ACC112 (cell line): ENCODE measurements around the gene CEP131.
"Not testable (repeated sequence)": the region's sequence is repeated elsewhere in the genome, so short reads cannot be mapped to it uniquely, and the experiment has no call there.

Source experiments
- H2AFZ ChIP-seq: fragments of 200-600 bp; sonication (generic); one replicate; pipeline ENCODE4 v1.6.0; 2017; ENCODE audit warnings: antibody characterized with exemption, low read length; ENCODE audit not compliant: unreplicated experiment
- H3K27ac ChIP-seq: fragments of 200-600 bp; sonication (generic); 2 replicates; pipeline ENCODE4 v1.5.1; 2014; ENCODE audit warnings: low read depth, mild to moderate bottlenecking, antibody characterized with exemption, low read length, moderate library complexity
- H3K27me3 ChIP-seq: fragments of 200-600 bp; sonication (generic); 2 replicates; pipeline ENCODE4 v1.6.1; 2014; ENCODE audit warnings: mild to moderate bottlenecking, antibody characterized with exemption, low read length, moderate library complexity, mixed read lengths; ENCODE audit not compliant: insufficient read depth
- H3K36me3 ChIP-seq: fragments of 200-600 bp; sonication (generic); 2 replicates; pipeline ENCODE4 v1.6.1; 2016; ENCODE audit warnings: mild to moderate bottlenecking, antibody characterized with exemption, low read length, moderate library complexity, mixed read lengths; ENCODE audit not compliant: insufficient read depth
- H3K4me1 ChIP-seq: fragments of 200-600 bp; sonication (generic); one replicate; pipeline ENCODE4 v1.6.1; 2016; ENCODE audit warnings: low read length, mixed read lengths; ENCODE audit not compliant: insufficient read depth, unreplicated experiment, control insufficient read depth
- H3K4me3 ChIP-seq: fragments of 200-600 bp; sonication (generic); 2 replicates; pipeline ENCODE4 v1.5.1; 2014; ENCODE audit warnings: mild to moderate bottlenecking, low read depth, low read length
- H3K79me2 ChIP-seq: fragments of 200-600 bp; sonication (generic); one replicate; pipeline ENCODE4 v1.6.0; 2016; ENCODE audit warnings: low read length; ENCODE audit not compliant: control insufficient read depth, unreplicated experiment, insufficient read depth

CEP131 gene

DNA sequence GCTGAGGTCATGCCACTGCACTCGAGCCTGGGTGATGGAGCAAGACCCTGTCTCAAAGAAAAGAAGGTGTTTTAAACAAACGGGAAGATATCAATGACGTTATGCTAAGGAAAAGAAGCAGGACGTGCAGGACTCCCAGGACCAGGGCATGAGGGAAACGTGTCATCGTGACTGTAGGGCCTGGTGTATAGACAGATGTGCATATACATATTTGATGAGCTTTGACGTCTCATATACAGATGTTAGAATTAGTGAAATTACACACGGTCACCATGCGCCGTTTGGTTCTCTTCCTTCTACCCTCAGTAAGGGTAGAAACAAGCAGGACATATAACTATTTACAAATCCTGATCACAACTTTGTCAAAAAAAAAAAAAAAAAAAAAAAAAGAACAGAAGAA is 75.1 kb downstream of the CEP131 start:
- no peak overlapping the region for H2AFZ ChIP-seq
- H3K4me1 ChIP-seq = peaks cover 8% of the 10 kb centered on the region
- H3K27me3 ChIP-seq = no peaks in the 10 kb centered on the region
- no peak overlapping the region for H3K4me3 ChIP-seq
- no peak overlapping the region for H3K27ac ChIP-seq
- H3K36me3 ChIP-seq = no peaks in the 10 kb centered on the region
- H3K79me2 ChIP-seq = no peaks in the 10 kb centered on the region

DNA sequence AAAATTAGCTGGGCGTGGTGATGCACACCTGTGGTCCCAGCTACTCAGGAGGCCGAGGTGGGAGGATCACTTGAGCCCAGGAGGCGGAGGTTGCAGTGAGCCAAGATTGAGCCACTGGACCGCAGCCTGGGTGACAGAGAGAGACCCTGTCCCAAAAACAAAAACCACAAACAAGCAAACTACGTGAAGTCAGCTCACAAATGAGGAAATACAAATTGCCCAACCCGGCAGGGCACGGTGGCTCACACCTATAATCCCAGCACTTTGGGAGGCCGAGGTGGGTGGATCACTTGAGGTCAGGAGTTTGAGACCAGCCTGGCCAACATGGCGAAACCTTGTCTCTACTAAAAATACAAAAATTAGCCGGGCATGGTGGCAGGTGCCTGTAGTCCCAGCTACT is 76.6 kb downstream of the CEP131 start:
- not testable (repeated sequence) for H3K79me2 ChIP-seq, H3K36me3 ChIP-seq, H3K27me3 ChIP-seq, H3K4me1 ChIP-seq, H3K4me3 ChIP-seq, H3K27ac ChIP-seq, H2AFZ ChIP-seq

DNA sequence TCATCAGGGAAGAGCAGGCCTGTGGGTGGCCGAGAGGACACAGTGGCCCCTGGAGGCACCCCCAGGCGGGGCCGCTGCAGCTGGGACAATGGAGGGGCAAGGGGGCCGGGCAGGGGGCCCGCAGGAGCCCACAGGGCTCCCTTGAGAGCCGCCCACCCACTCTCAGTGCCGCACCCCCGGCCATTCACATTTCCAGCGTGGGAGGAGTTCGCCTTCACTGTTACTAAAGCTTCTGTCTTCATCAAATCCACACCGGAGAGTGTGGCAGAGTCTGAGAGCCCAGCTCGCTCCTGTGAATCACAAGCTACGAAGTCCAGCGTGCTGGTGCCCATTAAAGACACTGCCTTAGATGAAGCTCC is 78.4 kb downstream of the CEP131 start:
- H2AFZ ChIP-seq = no peak overlapping the region
- H3K4me1 ChIP-seq = no peaks in the 10 kb centered on the region
- no peak overlapping the region for H3K27ac ChIP-seq
- H3K36me3 ChIP-seq = no peaks in the 10 kb centered on the region
- H3K79me2 ChIP-seq = no peaks in the 10 kb centered on the region
- no peaks in the 10 kb centered on the region for H3K27me3 ChIP-seq
- no peak overlapping the region for H3K4me3 ChIP-seq

DNA sequence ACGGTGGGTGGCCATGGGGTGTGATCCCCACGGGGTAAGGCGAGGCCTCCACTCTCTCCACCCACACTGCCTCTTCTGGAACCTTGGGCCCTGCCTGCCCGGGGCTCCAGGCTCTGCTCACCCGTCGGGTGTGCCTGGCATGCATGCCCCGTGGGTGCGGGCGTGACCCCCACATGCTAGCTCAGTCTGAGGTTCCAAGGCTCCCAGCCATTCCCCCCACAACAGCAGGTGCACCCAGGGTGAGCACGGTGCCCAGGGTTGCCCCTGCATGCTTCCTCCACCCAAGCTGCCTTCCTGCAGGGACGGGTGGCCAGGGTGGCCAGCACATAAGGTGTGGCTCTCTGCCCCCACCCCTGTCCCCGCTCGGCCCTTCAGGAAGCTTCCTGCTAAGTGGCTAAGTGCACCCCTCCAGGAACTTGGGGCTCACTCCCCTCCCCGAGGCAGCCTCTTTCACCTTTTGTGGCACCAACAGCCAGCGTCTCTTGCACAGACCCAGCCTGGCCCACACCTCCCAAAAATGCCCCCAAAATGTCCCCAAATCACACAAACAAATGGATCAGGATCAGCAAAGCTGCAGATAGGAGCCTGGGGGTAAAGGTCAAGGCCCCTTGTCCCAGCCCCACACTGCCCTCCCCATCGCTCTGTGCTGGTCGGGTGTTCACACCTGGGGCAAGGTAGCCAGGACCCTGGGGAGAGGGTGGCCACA is 78.9 kb downstream of the CEP131 start:
- no peak overlapping the region for H3K4me3 ChIP-seq
- H3K36me3 ChIP-seq = no peaks in the 10 kb centered on the region
- no peaks in the 10 kb centered on the region for H3K4me1 ChIP-seq
- H3K79me2 ChIP-seq = no peaks in the 10 kb centered on the region
- H3K27ac ChIP-seq = no peak overlapping the region
- H2AFZ ChIP-seq = no peak overlapping the region
- H3K27me3 ChIP-seq = no peaks in the 10 kb centered on the region

DNA sequence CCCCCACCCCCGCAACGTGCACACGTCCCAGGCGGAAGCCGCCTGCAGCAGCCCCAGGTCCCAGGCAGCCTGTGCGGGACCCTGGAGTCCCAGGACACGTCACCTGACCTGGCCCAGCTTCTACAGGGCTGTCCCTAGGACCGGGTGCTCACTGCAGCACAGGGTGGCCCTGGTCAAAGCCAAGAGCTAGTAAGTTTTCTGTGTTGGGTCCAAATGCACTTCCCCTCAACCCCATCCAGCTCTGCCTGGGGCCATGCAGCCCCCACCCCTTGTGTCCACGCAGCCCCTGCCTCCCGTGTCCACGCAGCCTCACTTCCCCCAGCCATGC is 79.6 kb downstream of the CEP131 start:
- H3K27me3 ChIP-seq = no peaks in the 10 kb centered on the region
- no peak overlapping the region for H3K4me3 ChIP-seq
- no peaks in the 10 kb centered on the region for H3K36me3 ChIP-seq
- no peaks in the 10 kb centered on the region for H3K79me2 ChIP-seq
- no peaks in the 10 kb centered on the region for H3K4me1 ChIP-seq
- no peak overlapping the region for H3K27ac ChIP-seq
- H2AFZ ChIP-seq = peak overlapping the region; percentile 37

DNA sequence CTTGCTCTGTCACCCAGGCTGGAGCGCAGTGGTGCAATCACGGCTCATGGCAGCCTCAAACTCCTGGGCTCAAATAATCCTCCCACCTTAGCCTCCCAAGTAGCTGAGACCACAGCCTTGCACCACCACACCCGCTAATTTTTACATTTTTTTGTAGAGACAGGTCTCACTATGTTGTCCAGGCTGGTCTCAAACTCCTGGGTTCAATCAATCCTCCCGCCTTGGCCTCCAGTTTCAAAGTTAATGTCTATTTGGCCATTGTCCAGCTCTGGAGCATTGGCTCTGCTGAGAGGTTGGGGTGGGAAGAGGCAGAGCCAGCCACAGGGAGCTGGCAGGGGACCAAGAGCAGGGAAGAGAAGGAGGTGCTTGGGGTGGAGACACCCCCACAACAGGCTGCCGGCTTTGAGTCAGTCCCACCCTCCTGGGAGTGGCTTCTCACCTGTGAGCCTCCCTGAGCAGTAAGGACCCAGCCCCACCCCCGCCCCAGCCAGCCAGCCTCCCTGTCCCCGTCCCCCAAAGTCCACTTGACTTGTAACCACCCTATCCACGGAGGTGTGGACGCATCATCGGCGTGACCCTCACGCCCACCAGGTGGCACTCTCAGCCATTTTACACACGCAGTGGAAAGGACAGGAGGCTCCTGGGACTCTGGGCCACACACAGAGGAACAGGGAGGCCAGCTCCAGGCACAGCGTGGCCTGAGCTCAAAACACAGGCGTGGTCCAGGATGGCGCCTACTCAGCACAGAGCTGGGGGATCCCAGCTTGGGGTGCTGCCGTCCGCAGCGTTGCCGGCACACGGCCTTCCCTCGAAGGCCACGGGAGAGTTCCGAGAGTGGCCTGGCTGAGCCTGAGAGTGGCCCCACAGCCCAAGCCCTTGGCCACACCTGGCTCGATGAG is 80.2 kb downstream of the CEP131 start:
- Histone ChIP-seq H3K4me1 (no peaks in the 10 kb centered on the region), H3K4me3 (no peak overlapping the region), H2AFZ (peak overlapping the region; percentile 37), H3K27me3 (no peaks in the 10 kb centered on the region), H3K36me3 (no peaks in the 10 kb centered on the region), H3K79me2 (no peaks in the 10 kb centered on the region), H3K27ac (no peak overlapping the region)

DNA sequence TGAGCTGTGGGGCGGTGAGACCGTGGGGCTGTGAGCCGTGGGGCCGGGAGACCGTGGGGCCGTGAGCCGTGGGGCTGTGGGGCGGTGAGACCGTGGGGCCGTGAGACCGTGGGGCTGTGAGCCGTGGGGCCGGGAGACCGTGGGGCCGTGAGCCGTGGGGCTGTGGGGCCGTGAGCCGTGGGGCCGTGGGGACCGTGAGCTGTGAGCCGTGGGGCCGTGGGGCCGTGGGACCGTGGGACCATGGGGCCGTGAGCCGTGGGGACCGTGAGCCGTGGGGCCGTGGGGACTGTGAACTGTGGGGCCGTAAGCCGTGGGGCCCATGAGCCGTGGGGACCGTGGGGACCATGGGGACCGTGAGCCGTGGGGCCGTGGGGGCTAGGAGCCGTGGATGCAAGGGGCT is 82.1 kb downstream of the CEP131 start:
- Histone ChIP-seq H2AFZ (no peak overlapping the region), H3K4me3 (no peak overlapping the region), H3K4me1 (no peaks in the 10 kb centered on the region), H3K27me3 (no peaks in the 10 kb centered on the region), H3K36me3 (no peaks in the 10 kb centered on the region), H3K27ac (no peak overlapping the region), H3K79me2 (no peaks in the 10 kb centered on the region)

DNA sequence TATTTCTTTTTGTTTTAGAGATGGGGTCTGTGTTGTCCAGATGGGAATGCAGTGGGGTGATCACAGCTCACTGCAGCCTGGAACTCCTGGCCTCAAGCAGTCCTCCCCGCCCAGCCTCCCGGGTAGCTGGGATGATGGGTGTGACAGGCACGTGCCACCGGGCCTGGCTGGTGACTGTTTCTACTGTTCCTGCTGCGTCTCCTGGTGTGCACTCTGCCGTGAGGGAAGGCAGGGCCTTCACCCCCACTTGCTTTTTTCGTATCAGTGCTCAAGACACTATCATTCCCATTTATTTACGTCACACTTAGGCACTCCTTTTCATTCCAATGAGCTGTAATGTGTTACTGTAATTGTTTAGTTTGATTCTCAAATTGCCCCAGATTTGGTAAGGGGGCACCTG is 82.7 kb downstream of the CEP131 start:
- no peak overlapping the region for H2AFZ ChIP-seq
- no peaks in the 10 kb centered on the region for H3K4me1 ChIP-seq
- H3K27me3 ChIP-seq = no peaks in the 10 kb centered on the region
- no peak overlapping the region for H3K27ac ChIP-seq
- no peaks in the 10 kb centered on the region for H3K79me2 ChIP-seq
- H3K4me3 ChIP-seq = no peak overlapping the region
- H3K36me3 ChIP-seq = no peaks in the 10 kb centered on the region
